Adrenal gland (tissue), 12 donors: ENCODE data around the gene CD70. TPM values are rescaled to one million over a fixed set of nuclear protein-coding genes. Genes with fewer than 3 reads are reported as not detected.
"Not testable (repeated sequence)": the region's sequence is repeated elsewhere in the genome, so short reads cannot be mapped to it uniquely, and the experiment has no call there.

Source experiments
- DNase-seq, 7 donors: peaks; one replicate each; pipeline ENCODE4 v3.0.0-alpha.2; 2019 to 2020
- H3K27ac ChIP-seq, 5 donors: fragments of 200-600 bp; sonication (generic) in 4 of 5; 1 replicate in 3 of 5; 2 replicates in 2 of 5; pipeline versions ENCODE4 v1.5.1 to v1.8.0; 2016 to 2020; ENCODE audit warnings: mild to moderate bottlenecking in 1 of 5
- H3K27me3 ChIP-seq: fragments of 200-600 bp; 2 replicates; pipeline ENCODE4 v1.8.0; 2021
- H3K36me3 ChIP-seq, 2 donors: fragments of 200-600 bp; replicated peaks in 1 of 2; 1 replicate in 1 of 2; 2 replicates in 1 of 2; pipeline versions ENCODE4 v1.5.1 to v1.8.0; 2018 to 2022
- H3K4me1 ChIP-seq, 2 donors: fragments of 200-600 bp; replicated peaks in 1 of 2; 1 replicate in 1 of 2; 2 replicates in 1 of 2; pipeline versions ENCODE4 v1.5.1 to v1.8.0; 2018 to 2021
- H3K4me3 ChIP-seq, 4 donors: fragments of 200-600 bp; sonication (generic) in 3 of 4; one replicate each; pipeline ENCODE4 v1.5.1; 2016 to 2018
- H3K9me3 ChIP-seq, 3 donors: fragments of 200-600 bp; sonication (generic) in 1 of 3; replicated peaks in 1 of 3; 1 replicate in 2 of 3; 2 replicates in 1 of 3; pipeline versions ENCODE4 v1.5.1 to v1.8.0; 2016 to 2021
- POLR2A ChIP-seq, 2 donors: fragments of 450-650 bp; IDR thresholded peaks; one replicate each; pipeline ENCODE4 v1.6.1; 2017; ENCODE audit warnings: antibody characterized with exemption in 2 of 2, mild to moderate bottlenecking in 2 of 2, moderate library complexity in 1 of 2
- WGBS, 4 donors: extraction: QIAGEN DNeasy Blood & Tissue Kit in 2 of 4; methylation state at CpG; one replicate each; pipeline versions ENCODE4 v1.1.5 to v1.1.7; 2013 to 2017; 5-methylcytosine and 5-hydroxymethylcytosine counted together
- intact Hi-C, 2 donors: fragments of 100-400 bp; cut with DNase I; formaldehyde crosslinking; loops; one replicate each; pipeline versions ENCODE4 v1.14.1 to v1.15.0; 2022 to 2023
- polyA plus RNA-seq, 3 donors: library from polyadenylated mRNA; stranded (reverse); fragments of 200-250 nt in 2 of 3; fragments of 350-450 nt in 1 of 3; fragmentation: Illumina TruSeq in 1 of 3; extraction: RNeasy Lipid Tissue Mini Kit (QIAGEN cat#74804) in 1 of 3; gene quantifications; one replicate each; pipeline ENCODE4 v1.2.3, GENCODE V29; 2013 to 2014
- total RNA-seq, 9 donors: library from RNA; depleted of rRNA in 4 of 9; stranded (reverse); fragments of >200 nt in 4 of 9; fragments of 120-200 nt in 1 of 9; fragmentation: NEBNext Ultra II Directional in 1 of 9; extraction: Animal tissue kit (Norgen Biotek cat#: 25700) in 1 of 9; gene quantifications; one replicate each; pipeline versions ENCODE4 v1.1.0 to v1.2.4, GENCODE V29; 2013 to 2023
- TF ChIP-seq, protein P1 (sequence below), 6 experiments: fragments of 450-650 bp in 4 of 6; fragments of 200-600 bp in 2 of 6; sonication (generic) in 1 of 6; IDR thresholded peaks; 1 replicate in 5 of 6; 2 replicates in 1 of 6; pipeline versions ENCODE4 v1.5.1 to v1.8.0; 2016 to 2021; ENCODE audit warnings: antibody characterized with exemption in 6 of 6, mild to moderate bottlenecking in 2 of 6, moderate library complexity in 1 of 6
- donor health status: healthy with polysubstance abuse.
- donor health status: Bipolar disorder and iron deficiency.
- donor health status: DM: yes; HTN: yes; CAD: no.
- donor health status: DM: no; HTN: no; CAD: no.
- donor health status: DM: no; HTN: no; CAD: no.
- donor health status: DM: yes; HTN: yes; CAD: no.

The CD70 gene
- total and polyA plus RNA-seq, 12 donors: 0.27 to 0.34 TPM; not detected in 10

GRCh38 chr19:6568816-6569215 lies 22.1 kb downstream of the CD70 start:
- DNase-seq: no peak
- Histone ChIP-seq H3K9me3 (no peaks in the 10 kb centered on the region), H3K36me3 (no peaks in the 10 kb centered on the region), H3K4me1 (no peaks in the 10 kb centered on the region), H3K27ac (no peak overlapping the region), H3K27me3 (peaks cover 7% of the 10 kb centered on the region), H3K4me3 (no peak overlapping the region)
- no peak for TF ChIP-seq POLR2A (IDR thresholded peaks at IDR 0.05)
- TF ChIP-seq, protein P1, sequence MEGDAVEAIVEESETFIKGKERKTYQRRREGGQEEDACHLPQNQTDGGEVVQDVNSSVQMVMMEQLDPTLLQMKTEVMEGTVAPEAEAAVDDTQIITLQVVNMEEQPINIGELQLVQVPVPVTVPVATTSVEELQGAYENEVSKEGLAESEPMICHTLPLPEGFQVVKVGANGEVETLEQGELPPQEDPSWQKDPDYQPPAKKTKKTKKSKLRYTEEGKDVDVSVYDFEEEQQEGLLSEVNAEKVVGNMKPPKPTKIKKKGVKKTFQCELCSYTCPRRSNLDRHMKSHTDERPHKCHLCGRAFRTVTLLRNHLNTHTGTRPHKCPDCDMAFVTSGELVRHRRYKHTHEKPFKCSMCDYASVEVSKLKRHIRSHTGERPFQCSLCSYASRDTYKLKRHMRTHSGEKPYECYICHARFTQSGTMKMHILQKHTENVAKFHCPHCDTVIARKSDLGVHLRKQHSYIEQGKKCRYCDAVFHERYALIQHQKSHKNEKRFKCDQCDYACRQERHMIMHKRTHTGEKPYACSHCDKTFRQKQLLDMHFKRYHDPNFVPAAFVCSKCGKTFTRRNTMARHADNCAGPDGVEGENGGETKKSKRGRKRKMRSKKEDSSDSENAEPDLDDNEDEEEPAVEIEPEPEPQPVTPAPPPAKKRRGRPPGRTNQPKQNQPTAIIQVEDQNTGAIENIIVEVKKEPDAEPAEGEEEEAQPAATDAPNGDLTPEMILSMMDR (IDR thresholded peaks at IDR 0.05): no peak
- WGBS, 4 donors: 49 to 55% (median 53%) methylated on average over 3 of the region's 3 CpGs
- intact Hi-C loops: no loop called here

GRCh38 chr19:6568010-6568526 lies 22.9 kb downstream of the CD70 start:
- H3K27ac ChIP-seq: no peak overlapping the region
- no peaks in the 10 kb centered on the region for H3K4me1 ChIP-seq
- H3K4me3 ChIP-seq: no peak overlapping the region
- 58 to 71% (median 65%) methylated on average over 8 of the region's 8 CpGs for WGBS, 4 donors
- H3K36me3 ChIP-seq: no peaks in the 10 kb centered on the region
- peaks cover 7% of the 10 kb centered on the region for H3K27me3 ChIP-seq
- no peaks in the 10 kb centered on the region for H3K9me3 ChIP-seq
- TF ChIP-seq POLR2A (IDR thresholded peaks at IDR 0.05): no peak
- TF ChIP-seq, protein P1 (IDR thresholded peaks at IDR 0.05): no peak
- intact Hi-C loops: no loop called here
- DNase-seq: no peak

GRCh38 chr19:6566727-6567126 lies 24.2 kb downstream of the CD70 start:
- H3K36me3 ChIP-seq, H3K4me3 ChIP-seq, H3K27me3 ChIP-seq, H3K27ac ChIP-seq, H3K9me3 ChIP-seq, DNase-seq, H3K4me1 ChIP-seq, intact Hi-C loops: not testable (repeated sequence)
- 62 to 76% (median 66%) methylated on average over 3 of the region's 3 CpGs for WGBS, 4 donors

DNA sequence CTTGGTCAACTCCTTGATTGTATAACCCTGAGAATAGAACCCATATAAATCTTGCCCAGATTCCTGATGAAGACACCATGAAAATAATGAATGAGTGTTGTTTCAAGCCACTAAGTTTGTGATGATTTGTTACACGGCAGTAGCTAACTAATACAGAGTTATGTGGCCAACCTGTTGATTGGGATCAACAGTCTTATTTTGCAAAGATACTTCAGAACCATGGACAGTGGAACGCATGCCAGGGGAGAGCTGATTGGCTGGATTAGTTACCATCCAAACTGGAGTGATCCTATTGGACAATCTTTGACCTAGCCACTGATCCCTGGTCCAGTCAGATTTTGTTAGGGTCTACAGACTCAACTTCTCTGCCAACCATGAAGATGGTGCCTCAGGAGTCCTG lies 26.6 kb downstream of the CD70 start:
- no peak for DNase-seq
- no peak overlapping the region for H3K27ac ChIP-seq
- no peaks in the 10 kb centered on the region for H3K36me3 ChIP-seq
- H3K4me1 ChIP-seq: no peaks in the 10 kb centered on the region
- intact Hi-C loops: no loop called here
- peaks cover 4% of the 10 kb centered on the region for H3K27me3 ChIP-seq
- no peaks in the 10 kb centered on the region for H3K9me3 ChIP-seq
- TF ChIP-seq, protein P1 (IDR thresholded peaks at IDR 0.05): no peak
- TF ChIP-seq POLR2A (IDR thresholded peaks at IDR 0.05): no peak
- H3K4me3 ChIP-seq: no peak overlapping the region
- WGBS, 4 donors: 61 to 81% (median 70%) methylated on average over 2 of the region's 2 CpGs

GRCh38 chr19:6562437-6562836 lies 28.5 kb downstream of the CD70 start:
- H3K27me3 ChIP-seq, H3K27ac ChIP-seq, H3K4me3 ChIP-seq, H3K9me3 ChIP-seq, H3K36me3 ChIP-seq, intact Hi-C loops, H3K4me1 ChIP-seq, DNase-seq: not testable (repeated sequence)
- 42 to 60% (median 48%) methylated on average over 1 of the region's 1 CpG for WGBS, 4 donors
